Activated CD4-positive, alpha-beta T cell treated with anti-CD3 and anti-CD28 coated beads, Interleukin-2, Interleukin-6, amounts not matched to agents 100 ng/mL and 50 ng/mL, durations not matched to agents 16 hours and 8 hours (primary cell): ENCODE data around the gene TNIK.

Experiments
- DNase-seq: peaks from one replicate; pipeline ENCODE4 v3.0.0-alpha.2; 2020

Gene TNIK

DNA sequence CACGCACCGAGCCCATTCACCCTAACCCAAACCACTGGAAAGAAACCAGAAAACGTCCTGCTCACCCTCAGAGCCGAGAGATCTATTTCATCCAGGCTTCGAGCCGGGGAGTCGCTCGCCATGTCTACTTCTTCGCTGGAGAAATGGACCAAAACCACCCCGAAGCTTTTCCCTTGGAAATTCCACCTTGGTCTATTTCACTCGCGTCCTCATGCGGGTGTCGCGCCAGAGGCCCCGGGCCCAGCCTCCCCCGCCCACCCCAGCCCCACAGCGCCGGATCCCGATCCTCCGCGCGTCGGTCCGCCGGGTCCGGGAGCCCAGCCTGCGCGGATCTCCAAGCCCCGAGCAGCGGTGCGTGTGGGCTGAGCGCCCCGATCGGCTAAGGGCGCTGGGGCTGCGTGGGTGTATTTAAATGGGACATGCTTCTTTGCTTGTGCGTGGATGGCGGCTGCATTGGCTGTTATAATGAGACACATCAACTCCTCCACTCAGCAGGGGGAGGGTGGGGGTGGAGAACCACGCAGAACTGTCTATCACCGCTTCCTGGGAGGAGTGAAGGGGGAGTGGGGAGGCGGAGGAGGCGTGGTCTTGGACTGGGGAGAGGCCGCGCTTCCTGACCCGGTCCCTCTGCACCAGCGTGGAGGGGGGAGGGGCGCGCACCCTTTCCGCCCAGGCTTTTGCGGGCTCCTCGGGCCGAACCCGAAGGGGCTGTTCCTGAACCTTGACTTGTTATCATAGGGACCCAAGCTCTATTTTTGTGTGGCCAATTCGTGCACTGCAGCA lies at the start of gene TNIK:
Gene TNIK, minus strand, starts transcription at position 464 of the 783 bp plus-strand sequence. Its CDS starts 342 bp downstream, at position 122.
- peak; percentile 96 for DNase-seq

- no peak for DNase-seq
These were observed 48.5 kb upstream of the TNIK start for GRCh38 chr3:171508676-171509075.

DNA sequence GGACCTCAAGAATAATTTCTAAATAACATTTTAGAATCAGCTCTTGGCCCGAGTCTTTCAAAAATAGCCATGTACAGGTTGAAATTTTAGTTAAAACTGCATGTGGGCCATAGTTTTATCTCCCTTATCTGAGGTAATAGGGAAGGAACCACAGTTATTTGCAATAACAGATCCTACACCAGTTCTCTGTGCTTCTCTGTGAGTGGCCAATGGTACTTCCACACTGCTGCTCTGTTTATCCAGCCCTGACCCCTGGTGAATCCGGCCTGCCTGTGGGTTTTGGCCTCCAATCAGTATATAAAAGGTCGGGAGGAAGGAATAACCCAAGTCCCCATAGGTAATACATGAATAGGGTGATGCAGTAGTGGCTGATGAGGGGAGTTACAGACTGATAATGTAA lies 48.0 kb upstream of the TNIK start:
- no peak for DNase-seq

DNA sequence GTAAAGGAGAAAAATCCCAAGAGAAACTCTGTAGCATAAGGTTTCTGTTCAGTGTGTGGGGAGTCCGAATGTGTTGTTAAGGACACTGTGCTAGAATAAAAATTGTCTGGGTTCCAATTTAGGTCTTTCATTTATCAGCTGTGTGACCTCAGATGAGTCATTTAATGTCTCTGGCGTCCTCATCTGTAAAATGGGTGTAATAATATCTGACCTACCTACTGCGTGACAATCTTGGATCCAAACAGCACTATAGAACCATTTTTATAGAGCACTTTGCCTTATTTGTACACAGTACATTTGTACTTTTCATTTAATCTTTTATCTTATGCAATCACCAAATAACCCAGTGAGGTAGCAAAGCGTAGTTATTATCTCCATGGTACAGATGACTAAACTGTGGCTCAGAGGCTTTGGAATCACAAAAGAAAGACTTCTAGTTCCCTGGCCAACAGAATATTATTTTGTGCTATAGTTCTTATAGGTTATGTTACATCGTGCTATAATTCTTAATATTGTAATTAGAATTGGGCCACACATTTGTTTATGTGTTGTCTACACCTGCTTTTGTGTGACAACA lies 46.6 kb upstream of the TNIK start:
- DNase-seq, result no peak

DNA sequence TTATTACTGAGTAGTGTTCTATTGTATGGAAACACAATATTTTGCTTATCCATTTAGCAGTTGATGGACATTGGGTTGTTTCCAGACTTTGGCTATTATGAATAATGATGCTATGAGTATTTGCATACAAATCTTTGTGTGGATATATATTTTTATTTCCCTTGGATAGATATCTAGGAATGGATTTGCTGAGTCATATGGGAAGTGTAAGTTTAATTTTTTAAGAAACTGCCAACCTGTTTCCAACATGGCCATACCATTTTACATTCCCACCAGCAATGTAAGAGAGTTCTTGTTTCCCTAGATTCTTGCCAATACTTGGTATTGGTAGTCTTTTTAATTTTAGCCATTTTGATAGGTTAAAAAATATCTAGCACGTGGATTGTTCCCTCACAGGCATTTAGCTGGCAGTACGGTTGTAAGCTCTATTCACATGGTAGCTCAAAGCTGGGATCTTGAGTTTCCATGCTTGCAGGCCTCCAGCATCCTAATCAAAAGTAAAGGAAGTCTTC lies 45.7 kb upstream of the TNIK start:
- no peak for DNase-seq

- no peak for DNase-seq
These were observed 44.2 kb upstream of the TNIK start for GRCh38 chr3:171504376-171504775.

DNA sequence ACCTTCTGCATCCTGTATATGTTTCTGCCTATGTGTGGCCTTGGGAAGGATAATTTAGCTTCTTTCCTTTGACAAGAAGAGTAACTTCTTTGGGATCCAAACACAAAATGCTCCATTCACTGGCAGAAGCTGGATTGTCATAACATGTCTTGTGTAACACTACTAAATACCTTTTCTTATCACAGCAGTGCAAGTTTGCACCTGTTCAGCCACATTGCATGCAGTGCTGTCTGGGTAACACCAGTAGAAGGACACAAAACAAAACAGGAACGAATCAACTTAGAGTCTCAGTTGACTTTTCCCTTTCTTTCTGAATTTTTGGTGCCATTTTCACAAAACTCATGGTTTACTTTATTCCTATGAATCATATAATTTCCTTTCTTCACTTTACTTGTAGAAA lies 43.6 kb upstream of the TNIK start:
- no peak for DNase-seq

DNA sequence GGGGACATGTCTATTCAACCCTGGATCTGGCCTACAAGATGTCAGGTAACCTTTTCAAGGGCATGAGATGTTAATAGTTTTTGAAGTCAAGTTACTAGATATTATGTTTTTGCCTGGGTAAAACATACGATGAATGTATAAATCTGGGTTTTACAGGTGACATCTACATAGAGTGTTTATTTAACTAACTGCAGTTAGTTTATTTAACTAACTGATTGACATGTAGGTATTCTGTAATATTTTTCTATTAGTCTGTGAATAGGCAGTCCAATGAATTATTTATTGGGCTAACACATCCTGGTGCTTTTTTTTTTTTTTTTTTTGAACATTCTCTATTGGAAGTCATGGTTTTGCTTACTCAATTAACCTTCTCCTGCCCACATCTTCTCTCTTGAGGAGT lies 38.7 kb upstream of the TNIK start:
- DNase-seq, result no peak

DNA sequence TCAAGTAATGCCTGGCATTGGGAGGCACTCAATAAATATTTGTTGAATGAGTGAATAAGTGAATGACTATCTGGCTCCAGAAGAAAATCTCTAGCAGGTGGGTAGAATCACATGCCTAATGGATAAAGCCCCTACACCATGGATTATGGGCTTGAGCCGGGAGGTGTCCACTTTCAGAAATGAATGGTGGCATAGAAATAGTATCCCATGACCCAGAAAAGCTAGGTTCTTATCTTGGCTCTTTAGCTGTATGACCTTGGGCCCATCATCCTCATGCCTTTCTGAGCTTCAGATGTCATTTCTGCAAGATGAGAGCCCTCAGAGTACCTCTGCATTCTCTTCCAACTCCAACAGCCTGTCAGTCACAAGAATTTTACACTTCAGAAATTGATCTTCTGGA lies 37.3 kb upstream of the TNIK start:
- no peak for DNase-seq

DNA sequence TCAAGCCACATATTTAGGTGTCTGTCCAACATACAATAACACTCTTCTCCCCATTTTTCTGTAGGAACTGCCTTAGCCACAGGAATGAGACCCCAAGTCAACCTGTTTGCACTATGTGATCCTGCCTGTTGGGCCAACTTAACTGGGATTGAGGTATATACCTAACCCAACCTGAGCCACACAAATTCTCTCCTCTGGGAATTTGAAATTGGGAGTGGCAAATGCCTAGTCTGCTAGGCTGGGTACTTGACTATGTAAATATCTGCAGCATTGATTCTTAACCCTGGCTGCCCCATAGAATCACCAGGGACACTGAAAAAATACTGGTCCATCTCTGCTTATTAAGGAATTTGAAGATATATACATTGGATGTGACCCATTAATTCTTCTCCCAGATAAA lies 35.2 kb upstream of the TNIK start:
- no peak for DNase-seq

GRCh38 chr3:171494457-171495109 lies 34.4 kb upstream of the TNIK start:
- peak; percentile 19 for DNase-seq

GRCh38 chr3:171491361-171491760 lies 31.2 kb upstream of the TNIK start:
- DNase-seq, result no peak

- no peak for DNase-seq
These were observed 30.7 kb upstream of the TNIK start for GRCh38 chr3:171490901-171491300.

- no peak for DNase-seq
These were observed 29.1 kb upstream of the TNIK start for GRCh38 chr3:171489348-171489747.

DNA sequence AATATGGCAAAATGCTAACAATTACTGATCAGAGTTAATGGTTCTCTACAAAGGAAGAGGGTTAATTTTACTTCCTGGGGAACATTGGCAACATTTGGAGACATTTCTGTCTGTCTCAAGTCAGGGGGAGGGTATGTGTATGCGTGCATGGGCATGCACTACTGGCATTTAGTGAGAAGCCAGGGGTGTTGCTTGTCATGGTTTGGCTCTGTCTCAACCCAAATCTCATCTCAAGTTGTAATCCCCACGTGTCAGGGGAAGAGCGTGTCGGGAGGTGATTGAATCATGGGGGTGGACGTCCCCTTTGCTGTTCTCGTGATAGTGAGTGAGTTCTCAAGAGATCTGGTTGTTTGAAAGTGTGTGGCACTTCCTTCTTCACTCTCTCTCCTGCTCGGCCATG lies 28.3 kb upstream of the TNIK start:
- DNase-seq, result no peak

- DNase-seq, result no peak
These were observed 27.2 kb upstream of the TNIK start for GRCh38 chr3:171487382-171487781.

- DNase-seq, result no peak
These were observed 25.1 kb upstream of the TNIK start for GRCh38 chr3:171485338-171485737.

GRCh38 chr3:171481011-171481410 lies 20.8 kb upstream of the TNIK start:
- DNase-seq, result no peak

- DNase-seq, result peak; percentile 45
These were observed 20.3 kb upstream of the TNIK start for GRCh38 chr3:171480526-171480925.

DNA sequence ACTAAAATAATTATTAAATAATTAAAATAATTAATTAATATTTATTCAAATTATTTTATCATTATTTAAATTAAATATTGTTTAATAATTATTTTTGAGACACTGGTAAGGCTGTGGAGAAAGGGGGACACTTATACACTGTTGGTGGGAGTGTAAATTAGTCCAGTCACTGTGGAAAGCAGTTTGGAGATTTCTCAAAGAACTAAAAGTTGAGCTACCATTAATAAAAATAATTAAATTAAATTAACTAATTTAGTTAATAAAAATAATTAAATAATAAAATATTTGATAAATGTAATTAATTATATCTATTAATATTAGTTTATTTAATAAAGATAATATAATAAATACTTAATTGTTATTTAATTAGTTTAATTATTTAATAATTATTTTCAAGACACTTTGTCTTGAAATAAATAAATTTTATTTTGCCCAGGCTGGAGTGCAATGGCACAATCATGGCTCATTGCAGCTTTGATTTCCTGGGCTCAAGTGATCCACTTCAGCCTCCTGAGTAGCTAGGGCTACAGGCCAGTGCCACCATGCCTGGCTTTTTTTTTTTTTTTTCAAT lies 16.4 kb upstream of the TNIK start:
- no peak for DNase-seq

DNA sequence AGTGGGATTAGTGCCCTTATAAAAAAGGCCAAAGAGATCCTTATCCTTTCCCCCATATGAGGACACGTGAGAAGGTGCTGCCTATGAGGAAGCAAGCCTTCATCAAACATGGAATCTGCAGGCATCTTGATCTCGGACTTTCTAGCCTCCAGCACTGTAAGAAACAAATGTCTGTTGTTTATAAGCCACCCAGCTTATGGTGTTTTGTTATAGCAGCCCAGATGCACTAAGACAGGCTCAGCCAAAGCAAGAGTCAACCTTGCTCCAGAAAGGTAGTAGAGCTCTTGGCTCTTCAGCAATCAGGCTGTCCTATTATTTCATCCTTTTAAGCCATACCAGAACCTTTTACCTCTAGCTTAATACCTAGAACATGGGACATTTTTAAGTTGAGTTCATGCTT lies 12.3 kb upstream of the TNIK start:
- DNase-seq, result no peak

DNA sequence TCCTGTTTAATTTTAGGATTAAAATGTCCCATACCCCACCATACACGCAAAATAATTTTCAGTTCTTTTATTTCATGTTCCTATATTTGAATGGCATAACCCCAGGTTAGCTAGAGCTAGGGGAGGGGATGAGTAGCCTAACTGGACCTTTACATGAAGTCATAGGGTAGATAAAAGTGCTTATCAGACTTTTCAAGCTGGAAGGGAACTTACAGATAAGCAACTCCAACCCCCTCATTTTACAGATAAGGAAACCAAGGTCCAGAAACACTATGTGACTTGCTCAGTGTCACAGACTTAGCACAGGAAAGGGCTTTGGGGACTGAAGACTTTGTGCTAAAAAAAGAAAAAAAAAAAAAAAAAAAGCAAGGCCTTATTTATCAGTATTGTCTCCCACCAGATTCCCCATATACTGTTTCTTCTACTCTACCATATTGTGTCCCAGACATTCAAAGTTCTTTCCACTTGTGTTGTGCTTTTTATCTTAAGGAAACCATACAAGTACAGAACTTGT lies 10.6 kb upstream of the TNIK start:
- no peak for DNase-seq

- no peak for DNase-seq
These were observed 9.2 kb upstream of the TNIK start for GRCh38 chr3:171469376-171469775.
